OCI-LY7 (cell line): ENCODE data around the gene CD247.

ENCODE experiments used
- EZH2phosphoT487 ChIP-seq: fragments of 200-600 bp; sonication (generic); IDR thresholded peaks from 2 replicates; pipeline ENCODE4 v1.6.1; 2018; ENCODE audit warnings: low read depth, borderline replicate concordance, mild to moderate bottlenecking, mixed run types, antibody characterized with exemption, low read length, moderate library complexity, mixed read lengths
- TF ChIP-seq, protein P1 (sequence below): fragments of 200-600 bp; sonication (generic); conservative IDR thresholded peaks from 2 replicates; pipeline ENCODE4 v1.5.1; 2014; ENCODE audit warnings: mild to moderate bottlenecking, antibody characterized with exemption, low read length, moderate library complexity, mixed read lengths

DNA sequence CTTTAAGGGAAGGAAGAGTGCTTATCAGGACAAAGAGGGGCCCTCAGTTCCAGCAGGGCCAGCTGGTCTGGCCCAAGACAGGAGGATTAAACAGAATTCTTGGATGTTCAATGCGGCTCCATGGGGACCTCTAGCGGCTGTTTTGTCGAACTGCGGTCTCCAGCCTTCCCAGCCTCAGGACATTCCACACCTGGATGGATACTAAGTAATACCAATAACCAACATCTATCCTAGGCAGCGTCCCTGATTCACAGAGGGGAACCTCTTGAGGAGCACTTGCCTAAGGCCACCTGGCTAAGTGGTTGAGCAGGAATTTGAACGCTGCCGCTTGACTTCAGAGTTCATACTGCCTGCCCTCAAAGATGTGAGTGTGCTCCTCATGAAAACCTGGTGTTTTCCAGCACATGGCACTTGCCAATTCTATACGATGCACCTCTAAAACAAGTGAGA, 15.5 kb upstream of the CD247 start:
- TF ChIP-seq, protein P1, sequence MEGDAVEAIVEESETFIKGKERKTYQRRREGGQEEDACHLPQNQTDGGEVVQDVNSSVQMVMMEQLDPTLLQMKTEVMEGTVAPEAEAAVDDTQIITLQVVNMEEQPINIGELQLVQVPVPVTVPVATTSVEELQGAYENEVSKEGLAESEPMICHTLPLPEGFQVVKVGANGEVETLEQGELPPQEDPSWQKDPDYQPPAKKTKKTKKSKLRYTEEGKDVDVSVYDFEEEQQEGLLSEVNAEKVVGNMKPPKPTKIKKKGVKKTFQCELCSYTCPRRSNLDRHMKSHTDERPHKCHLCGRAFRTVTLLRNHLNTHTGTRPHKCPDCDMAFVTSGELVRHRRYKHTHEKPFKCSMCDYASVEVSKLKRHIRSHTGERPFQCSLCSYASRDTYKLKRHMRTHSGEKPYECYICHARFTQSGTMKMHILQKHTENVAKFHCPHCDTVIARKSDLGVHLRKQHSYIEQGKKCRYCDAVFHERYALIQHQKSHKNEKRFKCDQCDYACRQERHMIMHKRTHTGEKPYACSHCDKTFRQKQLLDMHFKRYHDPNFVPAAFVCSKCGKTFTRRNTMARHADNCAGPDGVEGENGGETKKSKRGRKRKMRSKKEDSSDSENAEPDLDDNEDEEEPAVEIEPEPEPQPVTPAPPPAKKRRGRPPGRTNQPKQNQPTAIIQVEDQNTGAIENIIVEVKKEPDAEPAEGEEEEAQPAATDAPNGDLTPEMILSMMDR, result peak; percentile 99
- TF ChIP-seq EZH2phosphoT487, result no peak
